Ishikawa (cell line): Measurements from ENCODE around the gene TMCC1.

Experiments
- EGR1 ChIP-seq: IDR thresholded peaks from 2 replicates; pipeline ENCODE4 v1.6.1; 2012
- EP300 ChIP-seq: IDR thresholded peaks from 2 replicates; pipeline ENCODE4 v1.6.1; 2012; ENCODE audit warnings: borderline replicate concordance
- FOXM1 ChIP-seq: IDR thresholded peaks from 2 replicates; pipeline ENCODE4 v1.6.1; 2012; ENCODE audit warnings: low read depth, borderline replicate concordance
- RAD21 ChIP-seq: IDR thresholded peaks from 2 replicates; pipeline ENCODE4 v1.6.1; 2012; ENCODE audit warnings: low read depth
- REST ChIP-seq: IDR thresholded peaks from 2 replicates; pipeline ENCODE4 v1.6.1; 2012; ENCODE audit warnings: low read depth, mild to moderate bottlenecking
- TAF1 ChIP-seq: IDR thresholded peaks from 2 replicates; pipeline ENCODE4 v1.6.1; 2012; ENCODE audit warnings: low read depth, mild to moderate bottlenecking
- TEAD4 ChIP-seq: IDR thresholded peaks from 2 replicates; pipeline ENCODE4 v1.6.1; 2012

GRCh38 chr3:129633751-129634481 lies 259.6 kb downstream of the TMCC1 start:
- TF ChIP-seq TEAD4 (no peak), TAF1 (no peak), EP300 (no peak), FOXM1 (no peak), RAD21 (no peak), REST (no peak), EGR1 (no peak)
